Measurements from ENCODE around the gene TRAPPC2.
"Not testable (repeated sequence)": the region's sequence is repeated elsewhere in the genome, so short reads cannot be mapped to it uniquely, and the experiment has no call there.

The TRAPPC2 gene

DNA sequence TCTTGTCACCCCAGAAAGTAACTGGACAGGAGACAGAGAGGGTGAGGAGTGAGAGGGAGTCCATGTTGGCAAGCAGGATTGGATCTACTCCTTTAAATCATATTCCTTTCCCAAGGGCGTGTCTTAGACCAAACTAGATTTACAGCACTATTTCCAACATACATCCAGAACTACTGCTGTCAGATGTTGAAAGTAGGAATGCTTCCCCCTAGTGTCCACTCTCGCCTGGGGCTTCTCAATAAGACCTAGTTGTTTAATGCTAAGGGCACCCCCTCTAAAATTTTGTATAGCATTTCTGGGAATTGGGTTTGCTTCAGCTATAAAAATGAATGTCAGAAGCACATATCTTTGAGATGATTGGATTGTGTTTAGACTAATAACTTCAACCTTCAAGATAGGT, 13.4 kb upstream of the TRAPPC2 start:
- DNase-seq (ENCODE audit: low spot score): peak; percentile 53

DNA sequence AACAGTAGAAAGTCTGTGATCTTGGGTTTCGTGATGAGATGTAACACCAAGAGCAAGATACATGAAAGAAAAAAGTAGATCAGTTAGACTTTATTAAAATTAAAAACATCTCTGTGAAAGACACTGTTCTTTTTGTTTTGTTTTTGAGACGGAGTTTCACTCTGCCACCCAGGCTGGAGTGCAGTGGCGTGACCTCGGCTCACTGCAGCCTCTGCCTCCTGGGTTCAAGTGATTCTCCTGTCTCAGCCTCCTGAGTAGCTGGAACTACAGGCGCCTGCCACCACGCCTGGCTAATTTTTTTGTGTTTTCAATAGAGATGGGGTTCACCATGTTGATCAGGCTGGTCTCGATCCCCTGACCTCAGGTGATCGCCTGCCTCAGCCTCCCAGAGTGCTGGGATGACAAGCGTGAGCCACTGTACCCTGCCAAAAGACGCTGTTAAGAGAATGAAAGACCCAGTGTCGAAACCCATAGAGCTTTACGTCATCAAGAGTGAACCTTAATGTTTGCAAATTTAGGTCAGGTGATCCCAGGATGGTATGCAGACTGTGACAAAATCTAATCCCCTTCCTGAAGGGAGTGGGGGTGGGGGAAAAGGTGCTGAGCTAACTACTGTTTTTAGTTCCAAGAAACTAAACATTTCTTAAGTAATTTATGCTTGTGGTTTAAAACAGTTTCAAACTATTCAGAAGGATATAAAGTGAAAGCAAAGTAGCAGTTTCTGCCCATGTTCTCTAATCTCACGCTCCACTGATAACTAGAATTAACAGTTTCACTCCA, 8.2 kb upstream of the TRAPPC2 start:
- peak; percentile 76 for DNase-seq (ENCODE audit: low spot score)

DNA sequence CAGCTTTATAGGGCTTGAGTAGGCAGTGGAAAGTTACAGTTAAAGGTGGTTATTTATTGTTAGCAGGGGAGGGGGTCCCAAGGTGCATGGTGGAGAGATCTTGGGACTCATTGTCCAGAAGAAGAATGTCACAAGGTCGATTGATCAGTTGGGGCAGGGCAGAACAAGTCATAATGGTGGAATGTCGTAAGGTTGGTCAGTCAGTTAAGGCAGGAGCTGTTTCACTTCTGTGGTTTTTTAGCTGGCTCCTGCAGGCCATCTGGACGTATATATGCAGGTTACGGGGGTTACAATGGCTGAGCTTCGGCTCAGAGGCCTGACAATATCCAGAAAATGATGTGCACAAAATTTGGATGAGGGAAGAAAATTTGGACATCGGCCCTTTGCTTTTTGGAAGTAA, 7.3 kb upstream of the TRAPPC2 start:
- peak; percentile 36 for DNase-seq (ENCODE audit: low spot score)

DNA sequence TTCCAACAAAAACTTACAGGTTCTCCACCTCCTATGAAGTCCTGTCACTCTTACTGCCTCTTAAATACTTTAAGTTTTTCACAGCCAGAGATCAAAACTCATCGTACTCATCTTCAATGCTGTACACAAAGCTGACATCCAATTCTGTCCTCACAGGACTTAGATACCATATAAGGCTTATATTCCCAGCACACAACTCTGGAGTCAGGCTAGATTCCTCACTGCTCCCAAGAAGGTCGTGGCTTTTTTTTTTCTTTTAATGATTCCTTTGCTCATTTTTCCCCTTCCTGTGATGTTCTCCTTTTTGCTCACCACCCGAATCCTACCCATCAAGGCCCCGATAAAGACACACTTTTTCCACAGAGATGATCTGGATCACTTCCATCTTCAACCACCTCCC, 914 bp downstream of the TRAPPC2 start:
- DNase-seq (ENCODE audit: low spot score): no peak

DNA sequence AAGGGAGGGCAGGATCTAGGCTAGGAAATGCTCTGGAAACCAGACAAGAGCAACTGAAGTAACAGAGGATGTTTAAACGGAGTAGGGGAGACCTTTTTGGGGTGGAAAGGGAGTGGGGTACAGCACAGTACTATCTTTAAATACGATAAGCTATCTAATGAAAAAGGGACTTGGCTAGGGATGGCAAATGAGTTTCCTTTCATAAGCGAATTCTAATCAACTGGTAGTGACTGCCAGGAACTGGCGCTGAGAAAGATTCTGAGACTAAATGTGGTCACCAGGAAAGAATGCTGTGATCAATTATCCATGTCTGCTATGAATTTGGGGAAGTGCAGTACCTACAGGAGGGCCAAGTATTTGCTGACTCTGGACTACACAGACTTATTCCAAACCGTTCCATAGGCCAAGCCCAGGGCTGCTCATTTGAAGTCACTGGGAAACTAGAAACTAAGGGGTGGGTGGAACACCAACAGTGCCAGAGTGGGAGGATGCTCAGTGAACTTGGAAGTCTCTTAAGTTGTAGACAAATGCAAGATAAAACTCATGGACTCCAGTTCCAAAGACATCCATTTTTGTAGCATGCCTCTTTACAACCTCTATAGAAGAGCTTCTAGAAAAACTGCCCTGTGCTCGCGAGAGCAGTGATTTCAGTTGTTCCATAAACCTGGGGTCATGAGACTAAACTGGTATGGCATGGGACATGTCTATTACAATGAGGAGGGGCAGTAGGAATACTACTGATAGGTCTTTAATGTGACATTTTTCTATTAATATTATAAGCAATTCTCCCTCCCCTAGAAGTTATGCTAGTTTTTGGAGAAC, 2.0 kb downstream of the TRAPPC2 start:
- DNase-seq (ENCODE audit: low spot score): no peak

DNA sequence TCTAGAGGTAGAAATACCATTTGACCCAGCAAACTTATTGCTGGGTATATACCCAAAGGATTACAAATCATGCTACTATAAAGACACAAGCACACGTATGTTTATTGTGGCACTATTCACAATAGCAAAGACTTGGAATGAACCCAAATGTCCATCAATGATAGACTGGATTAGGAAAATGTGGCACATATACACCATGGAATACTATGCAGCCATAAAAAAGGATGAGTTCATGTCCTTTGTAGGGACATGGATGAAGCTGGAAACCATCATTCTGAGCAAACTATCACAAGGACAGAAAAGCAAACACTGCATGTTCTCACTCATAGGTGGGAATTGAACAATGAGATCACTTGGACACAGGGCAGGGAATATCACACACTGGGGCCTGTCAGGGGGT, 3.9 kb downstream of the TRAPPC2 start:
- DNase-seq (ENCODE audit: low spot score): not testable (repeated sequence)

DNA sequence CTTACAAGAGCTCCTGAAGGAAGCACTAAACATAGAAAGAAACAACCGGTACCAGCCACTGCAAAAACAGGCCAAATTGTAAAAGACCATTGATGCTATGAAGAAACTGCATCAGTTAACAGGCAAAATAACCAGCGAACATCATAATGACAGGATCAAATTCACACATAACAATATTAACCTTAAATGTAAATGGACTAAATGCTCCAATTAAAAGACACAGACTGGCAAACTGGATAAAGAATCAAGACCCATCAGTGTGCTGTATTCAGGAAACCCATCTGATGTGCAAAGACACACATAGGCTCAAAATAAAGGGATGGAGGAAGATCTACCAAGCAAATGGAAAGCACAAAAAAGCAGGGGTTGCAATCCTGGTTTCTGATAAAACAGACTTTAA, 7.8 kb downstream of the TRAPPC2 start:
- DNase-seq (ENCODE audit: low spot score): not testable (repeated sequence)

DNA sequence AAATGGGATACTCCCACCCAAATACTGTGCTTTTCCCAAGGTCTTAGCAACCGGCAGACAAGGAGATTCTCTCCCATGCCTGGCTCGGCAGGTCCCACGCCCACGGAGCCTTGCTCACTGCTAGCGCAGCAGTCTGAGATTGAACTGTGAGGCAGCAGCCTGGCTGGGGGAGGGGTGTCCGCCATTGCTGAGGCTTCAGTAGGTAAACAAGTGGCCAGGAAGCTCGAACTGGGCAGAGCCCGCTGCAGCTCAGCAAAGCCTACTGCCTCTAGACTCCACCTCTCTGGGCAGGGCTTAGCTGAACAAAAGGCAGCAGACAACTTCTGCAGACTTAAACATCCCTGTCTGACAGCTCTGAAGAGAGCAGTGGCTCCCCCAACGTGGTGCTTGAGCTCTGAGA, 9.5 kb downstream of the TRAPPC2 start:
- not testable (repeated sequence) for DNase-seq (ENCODE audit: low spot score)

DNA sequence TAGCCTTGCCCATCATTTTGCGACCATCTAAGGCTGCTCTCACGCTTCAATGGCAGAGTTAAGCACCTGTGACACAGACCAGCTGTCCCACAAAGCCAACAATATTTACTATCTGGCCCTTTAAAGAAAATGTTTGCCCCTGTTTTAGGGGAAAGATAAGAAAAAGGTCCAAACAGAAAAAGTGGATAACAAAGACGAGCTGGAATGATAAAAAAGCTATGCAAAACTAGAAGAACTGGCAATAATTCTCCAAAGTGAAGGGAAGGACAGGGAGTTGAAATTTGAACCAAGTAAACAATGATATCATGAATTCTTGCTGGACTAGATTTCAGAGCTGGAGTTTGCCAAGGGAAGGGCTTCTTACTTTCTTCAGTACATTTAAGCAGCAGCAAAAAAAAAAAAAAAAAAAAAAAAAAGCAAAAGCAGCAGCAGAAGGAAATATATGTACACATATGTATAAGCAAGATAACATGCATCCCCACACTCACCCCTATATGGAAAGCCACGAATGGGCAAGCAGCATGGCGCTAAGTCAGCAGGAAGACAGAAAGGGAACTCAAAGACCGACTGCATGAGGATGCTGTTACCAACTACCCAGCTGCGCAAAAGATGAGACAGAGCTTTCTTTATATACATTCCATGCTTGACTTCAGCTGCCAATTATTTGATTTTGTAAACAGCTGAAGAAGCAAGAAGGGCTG, 12.5 kb downstream of the TRAPPC2 start:
- DNase-seq (ENCODE audit: low spot score): peak; percentile 43

DNA sequence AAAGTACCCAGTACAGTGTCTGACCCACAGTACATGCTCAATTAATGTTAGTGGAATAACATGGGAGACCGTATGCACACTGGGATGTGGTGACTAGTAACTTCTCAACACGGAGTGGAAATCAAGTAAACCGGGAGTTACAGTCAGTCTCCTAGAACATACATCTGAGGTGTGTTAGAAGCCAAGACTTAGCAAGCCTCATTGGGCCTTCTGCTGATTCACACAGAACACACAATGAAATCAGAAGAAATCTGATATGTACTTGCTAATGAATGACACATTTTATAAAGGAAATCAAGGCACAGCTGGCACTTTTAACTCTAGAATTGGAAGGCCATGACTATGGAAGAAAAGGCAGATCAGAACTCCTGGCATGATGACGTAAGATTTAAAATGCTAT, 13.0 kb downstream of the TRAPPC2 start:
- DNase-seq (ENCODE audit: low spot score): no peak

DNA sequence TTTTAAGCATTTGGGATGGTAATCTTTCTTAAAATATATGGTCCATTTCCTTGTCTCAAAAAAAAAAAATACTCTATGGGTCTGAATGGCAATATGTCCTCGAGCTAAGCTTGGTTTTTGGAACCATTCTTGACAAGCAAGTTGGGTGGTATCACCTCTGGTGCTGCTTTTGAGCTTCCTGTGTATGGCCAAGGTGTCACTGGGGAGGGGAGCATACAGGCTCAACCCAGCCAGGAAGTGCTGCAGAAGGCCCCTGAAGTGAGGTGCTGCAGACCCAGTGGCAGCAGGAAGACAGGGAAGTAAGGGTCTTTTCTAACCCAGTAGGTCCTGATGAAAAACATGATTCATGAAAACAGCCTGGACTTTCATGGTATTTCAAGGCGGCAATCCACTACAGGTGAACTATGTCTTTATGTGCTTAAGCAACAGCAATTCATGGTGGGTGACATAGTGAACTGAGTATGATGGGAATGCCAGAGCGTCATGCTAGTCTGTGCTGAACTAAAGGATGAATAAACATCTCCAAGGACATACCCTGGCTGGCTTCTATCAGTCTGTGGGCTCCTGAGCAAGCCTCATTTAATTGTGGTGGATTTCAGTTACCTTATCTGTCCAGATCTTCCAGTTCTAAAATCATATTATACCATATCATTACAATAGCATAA, 15.1 kb downstream of the TRAPPC2 start:
- no peak for DNase-seq (ENCODE audit: low spot score)

DNA sequence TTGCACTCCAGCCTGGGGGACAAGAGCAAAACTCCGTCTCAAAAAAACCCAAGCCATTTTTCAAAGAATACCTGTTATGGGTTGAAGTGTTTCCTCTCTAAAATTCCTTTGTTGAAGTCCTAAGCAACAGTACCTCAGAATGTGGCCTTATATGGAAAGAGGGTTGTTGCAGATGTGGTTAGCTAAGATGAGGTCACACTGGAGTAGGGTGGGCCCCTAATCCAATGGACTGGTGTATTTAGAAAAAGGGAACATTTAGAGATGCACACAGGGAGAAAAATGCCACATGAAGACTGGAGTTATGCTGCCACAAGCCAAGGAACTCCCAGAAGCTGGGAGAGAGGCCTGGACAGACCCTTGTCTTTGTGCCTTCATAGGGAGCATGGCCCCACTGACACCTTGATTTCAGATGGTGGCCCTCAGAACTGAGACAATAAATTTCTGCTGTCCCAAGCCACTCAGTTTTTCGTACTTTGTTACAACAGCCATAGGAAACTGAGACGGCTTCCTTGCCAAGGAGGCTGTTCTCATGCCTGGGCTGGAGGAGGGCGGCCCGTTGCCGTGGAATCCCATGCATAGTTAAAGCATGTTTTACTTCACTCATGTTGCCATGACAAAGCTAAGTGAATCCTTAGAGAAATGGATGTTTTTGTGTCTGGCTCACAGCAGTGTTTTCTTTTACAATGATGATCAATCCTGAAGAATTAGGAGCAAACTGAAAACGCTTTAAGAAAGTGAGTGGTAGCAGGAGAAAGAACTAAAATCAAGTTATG, 16.5 kb downstream of the TRAPPC2 start:
- no peak for DNase-seq (ENCODE audit: low spot score)

DNA sequence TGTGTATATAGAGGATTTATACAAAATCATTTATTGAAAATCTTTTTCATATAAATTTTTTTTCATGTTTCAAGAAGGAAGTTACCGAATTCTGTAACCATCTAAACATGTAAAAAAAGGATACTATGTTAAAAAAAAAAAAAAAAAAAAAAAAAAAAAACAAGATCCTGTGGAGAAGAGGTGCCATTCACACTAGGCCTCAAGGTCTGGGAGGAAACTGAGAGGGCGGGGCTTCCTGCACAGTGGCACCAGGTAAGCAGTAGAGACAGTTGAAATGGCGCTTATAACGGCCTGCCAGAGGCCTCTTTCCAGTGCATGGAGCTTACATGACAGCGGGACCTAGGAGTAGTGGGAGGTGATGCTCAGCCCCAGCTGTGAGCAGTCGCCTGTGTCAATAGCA, 17.5 kb downstream of the TRAPPC2 start:
- DNase-seq (ENCODE audit: low spot score): no peak

DNA sequence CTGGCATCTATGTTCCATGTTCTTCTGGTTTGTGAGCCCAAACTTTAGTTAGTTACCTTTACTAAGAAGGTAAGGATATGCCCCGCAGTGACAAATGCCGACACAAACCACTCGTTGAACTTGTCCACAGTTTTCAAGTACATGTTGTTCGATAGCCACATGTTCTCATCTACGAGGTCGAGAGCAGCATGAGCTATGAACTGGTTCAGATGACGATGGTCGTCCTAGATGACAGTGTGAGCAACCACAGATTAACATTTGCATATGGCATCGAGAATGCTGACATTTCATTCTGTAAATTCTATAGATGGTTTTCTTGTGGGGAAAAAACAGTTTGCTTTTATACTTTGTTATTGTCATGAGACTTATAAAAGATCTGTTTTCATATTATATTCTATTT, 18.0 kb downstream of the TRAPPC2 start:
- DNase-seq (ENCODE audit: low spot score): no peak

DNA sequence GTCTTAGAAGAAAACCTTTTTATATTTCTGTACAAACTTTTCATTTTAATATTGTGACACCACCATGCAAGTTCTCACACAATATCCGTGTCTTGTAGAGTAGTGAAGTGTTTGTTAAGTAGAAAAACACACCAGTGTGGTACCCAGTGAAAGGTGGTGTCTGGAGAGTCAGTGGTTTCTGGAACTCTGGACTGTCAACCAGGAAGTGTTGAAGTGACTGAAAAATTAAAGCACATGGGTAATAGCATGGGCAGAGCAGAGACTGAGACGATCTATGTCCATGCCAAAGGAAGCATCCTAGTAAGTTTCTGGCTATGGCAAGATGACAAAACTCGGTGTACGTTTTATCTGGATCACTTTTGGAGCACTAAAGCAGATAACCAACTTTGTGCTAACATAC, 23.3 kb downstream of the TRAPPC2 start:
- no peak for DNase-seq (ENCODE audit: low spot score)

DNA sequence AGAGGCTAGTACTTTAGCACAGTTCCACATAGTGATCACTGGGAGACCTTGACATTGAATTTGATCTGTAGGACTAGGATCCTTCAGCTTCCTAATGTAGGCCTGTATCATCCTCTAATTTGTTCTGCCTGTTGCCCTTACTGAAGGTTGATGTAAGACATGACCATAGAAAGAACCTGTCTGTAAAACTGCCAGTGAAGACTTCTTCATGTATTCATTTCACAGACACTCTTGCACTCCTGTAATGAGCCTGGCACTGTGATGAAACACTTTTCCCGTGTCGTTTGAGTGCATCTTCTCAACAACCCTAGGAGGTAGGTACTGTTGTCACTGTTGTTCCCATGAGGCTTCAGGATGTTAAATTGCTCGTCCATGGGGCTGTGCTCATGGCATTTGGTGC, 30.8 kb downstream of the TRAPPC2 start:
- DNase-seq (ENCODE audit: low spot score): no peak

DNA sequence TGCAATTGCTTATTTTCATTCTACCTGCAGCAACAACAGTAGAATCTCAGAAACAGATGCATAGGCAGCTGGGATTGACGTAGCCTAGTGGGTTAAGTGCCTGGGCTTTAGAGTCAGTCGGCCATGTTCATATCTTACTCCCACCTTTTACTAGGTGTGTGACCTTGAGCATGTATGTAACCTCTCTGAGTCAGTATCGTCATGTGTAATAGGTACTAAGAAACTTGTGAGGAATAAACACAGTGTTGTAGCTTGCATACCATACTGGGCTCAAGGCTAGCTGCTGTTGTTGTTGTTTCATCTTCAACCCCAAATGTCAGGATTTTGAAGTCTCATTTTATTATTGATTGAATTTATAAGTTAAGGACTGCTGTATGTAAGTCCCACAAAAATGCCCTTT, 31.3 kb downstream of the TRAPPC2 start:
- no peak for DNase-seq (ENCODE audit: low spot score)

DNA sequence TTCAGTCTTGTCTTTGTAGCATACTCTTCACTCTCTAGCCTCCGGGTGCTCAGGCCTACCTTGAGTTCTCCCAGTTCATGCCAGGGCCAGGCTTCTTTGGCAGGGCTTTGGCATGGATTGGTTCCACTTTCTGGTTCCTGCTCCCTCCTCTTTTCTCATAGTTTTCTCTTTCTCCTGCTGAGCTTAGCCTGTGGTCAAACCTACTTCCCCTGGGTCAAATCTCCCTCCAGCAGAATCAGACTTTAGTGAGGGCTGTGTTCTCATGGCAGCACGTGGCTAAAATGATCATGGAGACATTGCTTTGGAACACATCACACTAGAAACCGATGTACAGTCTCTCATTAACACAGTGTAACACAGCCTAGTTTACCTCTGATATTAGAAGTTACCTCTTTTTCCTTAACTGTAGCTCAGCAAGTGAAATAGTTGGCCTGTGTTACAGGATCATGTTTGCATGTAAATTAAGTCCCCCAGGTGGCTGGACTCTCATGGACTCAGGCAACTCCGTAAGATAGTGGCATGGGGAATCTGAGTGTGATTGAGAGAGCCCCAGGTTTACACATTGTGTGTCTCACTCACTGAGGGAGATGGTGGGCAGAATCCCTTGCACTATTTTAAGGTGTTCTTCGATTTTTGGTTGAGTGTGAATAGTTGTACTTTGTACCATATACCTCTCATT, 32.2 kb downstream of the TRAPPC2 start:
- DNase-seq (ENCODE audit: low spot score): no peak

DNA sequence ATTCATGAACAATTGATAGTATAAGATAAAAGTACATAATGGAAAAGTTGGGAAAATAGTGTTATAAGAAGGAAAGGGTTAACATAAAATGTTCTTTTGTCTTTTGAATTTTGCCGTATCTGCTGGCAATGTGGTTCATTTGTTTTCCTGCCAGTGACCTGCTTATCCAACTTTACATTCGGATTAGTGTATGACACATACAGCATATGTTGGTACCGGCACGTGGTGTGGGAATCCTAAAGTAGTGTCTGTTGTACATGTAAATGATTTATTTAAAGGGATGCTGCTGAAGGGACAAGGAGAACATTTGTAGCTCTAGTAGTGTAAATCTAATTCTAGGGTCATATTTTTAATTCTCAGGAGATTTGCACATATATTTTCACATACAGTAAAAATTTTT, 34.0 kb downstream of the TRAPPC2 start:
- DNase-seq (ENCODE audit: low spot score): no peak

DNA sequence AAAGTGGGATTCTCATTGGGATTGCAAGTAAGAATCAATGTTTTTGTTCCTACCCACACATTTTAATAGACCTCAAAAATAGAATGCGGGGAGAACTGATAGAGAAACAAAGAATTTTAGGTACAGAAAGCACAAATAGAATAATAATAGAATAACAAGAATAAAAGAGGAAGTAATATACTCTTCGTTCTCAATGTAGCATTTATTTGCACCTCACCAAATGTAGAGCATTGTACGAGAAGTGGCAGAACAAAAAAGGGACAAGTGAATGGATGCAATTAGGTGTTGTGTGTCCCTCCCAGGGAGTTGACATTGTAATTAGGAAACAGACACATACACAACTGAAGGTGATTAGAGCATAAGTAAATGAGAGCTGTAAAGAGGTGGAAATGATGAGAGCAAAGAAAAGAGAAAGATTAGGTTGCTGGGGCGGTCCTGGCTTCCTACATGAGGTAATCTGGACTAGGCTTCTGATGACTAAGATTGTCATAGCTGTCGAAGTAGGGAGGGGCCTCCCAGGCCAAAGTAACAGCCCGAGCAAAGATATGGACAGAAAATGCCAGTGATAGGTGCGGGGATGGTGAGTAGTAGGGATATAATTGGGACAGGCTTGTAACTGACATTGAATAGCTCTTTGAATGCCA, 35.1 kb downstream of the TRAPPC2 start:
- DNase-seq (ENCODE audit: low spot score): no peak

Measured in NAMALWA (cell line).